ENCODE data around the gene GLTPD2. TPM values are rescaled to one million over a fixed set of nuclear protein-coding genes. Genes with fewer than 3 reads are reported as not detected.
A peak's percentile ranks its signal among the peaks of the same experiment; 100 is the strongest.

GLTPD2 gene
- total RNA-seq, 6 donors from 2014 or later, result 0.24 to 0.97 TPM; not detected in 4

- WGBS, 2 donors, result 65 to 71% methylated on average over 9 of the region's 9 CpGs
- H3K4me3 ChIP-seq, result no peak overlapping the region
- ATAC-seq (ENCODE audit: low FRiP score in 2 of 2) (no peak), DNase-seq (no peak)
- H3K27ac ChIP-seq, result no peak overlapping the region
- peaks cover 0 to 4% (median 2%) of the 10 kb centered on the region in 4 donors for H3K27me3 ChIP-seq
- H3K36me3 ChIP-seq, result no peaks in the 10 kb centered on the region
- TF ChIP-seq EP300 (IDR thresholded peaks at IDR 0.05) (no peak), POLR2A (IDR thresholded peaks at IDR 0.05) (no peak), CTCF (IDR thresholded peaks at IDR 0.05) (no peak), POLR2AphosphoS5 (IDR thresholded peaks at IDR 0.05) (no peak)
- H3K9me3 ChIP-seq, result no peaks in the 10 kb centered on the region
- H3K4me1 ChIP-seq, result no peaks in the 10 kb centered on the region
Observed at GRCh38 chr17:4777969-4778760, 10.6 kb upstream of the GLTPD2 start.

- ATAC-seq (ENCODE audit: low FRiP score in 2 of 2), result no peak
- peaks cover 4 to 5% (median 5%) of the 10 kb centered on the region in 4 donors for H3K4me1 ChIP-seq
- WGBS, 2 donors, result 84 to 91% methylated on average over 9 to 11 of the region's 11 CpGs
- H3K27me3 ChIP-seq, result peaks cover 0 to 10% (median 2%) of the 10 kb centered on the region in 4 donors
- TF ChIP-seq CTCF (IDR thresholded peaks at IDR 0.05) (no peak), POLR2AphosphoS5 (IDR thresholded peaks at IDR 0.05) (no peak), POLR2A (IDR thresholded peaks at IDR 0.05) (no peak)
- H3K36me3 ChIP-seq, result no peaks in the 10 kb centered on the region
- H3K27ac ChIP-seq, result no peak overlapping the region
- DNase-seq, result no peak
- no peaks in the 10 kb centered on the region for H3K9me3 ChIP-seq
- no peak overlapping the region for H3K4me3 ChIP-seq
Observed at GRCh38 chr17:4780325-4780955, 8.3 kb upstream of the GLTPD2 start.

- TF ChIP-seq POLR2A (IDR thresholded peaks at IDR 0.05), result no peak
- TF ChIP-seq CTCF (IDR thresholded peaks at IDR 0.05), result peak in 3 of 6 experiments; percentile 14 to 26 (median 23)
- H3K36me3 ChIP-seq, result no peaks in the 10 kb centered on the region
- no peak overlapping the region for H3K4me3 ChIP-seq
- H3K9me3 ChIP-seq, result no peaks in the 10 kb centered on the region
- no peak overlapping the region for H3K27ac ChIP-seq
- 37 to 42% methylated on average over 15 to 27 of the region's 28 CpGs for WGBS, 2 donors
- peak in 1 of 2 donors; percentile 13 for ATAC-seq (ENCODE audit: low FRiP score in 2 of 2)
- peaks cover 0 to 12% (median 2%) of the 10 kb centered on the region in 4 donors for H3K27me3 ChIP-seq
- peaks cover 21 to 27% (median 26%) of the 10 kb centered on the region in 4 donors for H3K4me1 ChIP-seq
- DNase-seq, result peak; percentile 35 to 88
Observed at GRCh38 chr17:4782652-4783051, 6.1 kb upstream of the GLTPD2 start.

GRCh38 chr17:4785311-4786105, 3.3 kb upstream of the GLTPD2 start:
- no peaks in the 10 kb centered on the region for H3K9me3 ChIP-seq
- H3K27me3 ChIP-seq, result peaks cover 0 to 12% (median 2%) of the 10 kb centered on the region in 4 donors
- H3K27ac ChIP-seq, result peak overlapping the region in 1 of 4 donors; percentile 5
- peak overlapping the region in 2 of 4 donors; percentile 22 to 28 for H3K4me3 ChIP-seq
- H3K4me1 ChIP-seq, result peaks cover 33 to 44% (median 39%) of the 10 kb centered on the region in 4 donors
- H3K36me3 ChIP-seq, result no peaks in the 10 kb centered on the region
- WGBS, 2 donors, result 12 to 20% methylated on average over 51 to 56 of the region's 61 CpGs
- ATAC-seq (ENCODE audit: low FRiP score in 2 of 2), result no peak
- DNase-seq, result peak in 1 of 2 donors; percentile 86
- TF ChIP-seq POLR2AphosphoS5 (IDR thresholded peaks at IDR 0.05), result no peak

- peaks cover 33 to 47% (median 39%) of the 10 kb centered on the region in 4 donors for H3K4me1 ChIP-seq
- H3K27me3 ChIP-seq, result peaks cover 0 to 12% (median 2%) of the 10 kb centered on the region in 4 donors
- peak within 1 kb of the TSS in 3 of 4 donors; percentile 22 to 28 (median 25) for H3K4me3 ChIP-seq
- H3K27ac ChIP-seq, result peak within 1 kb of the TSS in 2 of 4 donors; percentile 5 to 36
- no peaks in the 10 kb centered on the region for H3K36me3 ChIP-seq
- peak in 1 of 2 donors; percentile 76 for DNase-seq
- TF ChIP-seq POLR2A (IDR thresholded peaks at IDR 0.05) (no peak), POLR2AphosphoS5 (IDR thresholded peaks at IDR 0.05) (no peak), EP300 (IDR thresholded peaks at IDR 0.05) (no peak), CTCF (IDR thresholded peaks at IDR 0.05) (no peak)
- WGBS, 2 donors, result 0 to 10% methylated on average over 1 to 24 of the region's 24 CpGs
- no peaks in the 10 kb centered on the region for H3K9me3 ChIP-seq
- ATAC-seq (ENCODE audit: low FRiP score in 2 of 2), result no peak
Observed at GRCh38 chr17:4786106-4786511, 2.7 kb upstream of the GLTPD2 start, which contains the start of gene VMO1. VMO1 (minus strand) TSS chr17:4786364; CDS start chr17:4786352, 12 bp downstream.

Measured in upper lobe of left lung (tissue), 6 donors.